Large intestine (tissue), 12 donors: ENCODE measurements around the gene TLR10. TPM values are rescaled to one million over a fixed set of nuclear protein-coding genes. Genes with fewer than 3 reads are reported as not detected.
A peak's percentile ranks its signal among the peaks of the same experiment; 100 is the strongest.

Experiments used
- DNase-seq, 2 donors: peaks; one replicate each; pipeline versions ENCODE4 v3.0.0 to v3.0.0-alpha.2; 2013
- H3K27ac ChIP-seq: one replicate; pipeline ENCODE4 v1.5.1; 2013; ENCODE audit warnings: low read length
- H3K27me3 ChIP-seq: 2 replicates; pipeline ENCODE4 v1.6.1; 2013; ENCODE audit warnings: low read length; ENCODE audit not compliant: control insufficient read depth, insufficient read depth
- H3K36me3 ChIP-seq: 2 replicates; pipeline ENCODE4 v1.6.1; 2013; ENCODE audit warnings: low read length; ENCODE audit not compliant: control insufficient read depth, insufficient read depth
- H3K4me1 ChIP-seq: one replicate; pipeline ENCODE4 v1.6.1; 2013; ENCODE audit warnings: low read length; ENCODE audit not compliant: control insufficient read depth, insufficient read depth
- H3K4me3 ChIP-seq: one replicate; pipeline ENCODE4 v1.5.1; 2013; ENCODE audit warnings: low read length
- H3K9me3 ChIP-seq: one replicate; pipeline ENCODE4 v1.6.1; 2013; ENCODE audit warnings: mild to moderate bottlenecking, low read depth, low read length, moderate library complexity; ENCODE audit not compliant: control insufficient read depth
- WGBS: methylation state at CpG from one replicate; pipeline ENCODE4 v1.1.5; 2013; ENCODE audit warnings: low lambda C conversion rate; ENCODE audit not compliant: insufficient coverage; 5-methylcytosine and 5-hydroxymethylcytosine counted together
- long read RNA-seq, 11 donors: transcript quantifications; one replicate each; lab custom pipeline, GENCODE V29; 2026
- polyA plus RNA-seq: library from polyadenylated mRNA; unstranded; fragments of 120-200 nt; gene quantifications from one replicate; pipeline ENCODE4 v1.2.1, GENCODE V29; 2013

The TLR10 gene
- polyA plus RNA-seq = 2.2 TPM
- long read RNA-seq, donor 1 = 0 reads
- long read RNA-seq, donor 2 = 0 reads
- long read RNA-seq, donor 3, partial matches to known transcripts = 0 of 1 reads
- long read RNA-seq, donor 3, other reads (novel, unspliced or antisense) = 0 of 1 reads
- long read RNA-seq, donor 4 = 0 reads
- long read RNA-seq, donor 5, partial matches to known transcripts = 0 of 1 reads
- long read RNA-seq, donor 5, other reads (novel, unspliced or antisense) = 0 of 1 reads
- long read RNA-seq, donor 6 = 0 reads
- long read RNA-seq, donor 7, partial matches to known transcripts = 0 of 1 reads
- long read RNA-seq, donor 7, other reads (novel, unspliced or antisense) = 0 of 1 reads
- long read RNA-seq, donor 8 = 0 reads
- long read RNA-seq, donor 9 = 0 reads
- long read RNA-seq, donor 10 = 0 reads
- long read RNA-seq, donor 11, partial matches to known transcripts = 0 of 1 reads
- long read RNA-seq, donor 11, other reads (novel, unspliced or antisense) = 0 of 1 reads

- H3K27me3 ChIP-seq = no peaks in the 10 kb centered on the region
- H3K9me3 ChIP-seq = no peaks in the 10 kb centered on the region
- H3K4me3 ChIP-seq = no peak within 1 kb of the TSS
- H3K27ac ChIP-seq = no peak within 1 kb of the TSS
- peak; percentile 20 to 30 for DNase-seq
- no peaks in the 10 kb centered on the region for H3K36me3 ChIP-seq
- H3K4me1 ChIP-seq = no peaks in the 10 kb centered on the region
- WGBS = 0% methylated on average over 1 of the region's 12 CpGs
Observed at GRCh38 chr4:38782452-38783108, at the start of gene TLR10. Gene TLR10, minus strand, starts transcription at chr4:38782990. Its CDS starts 7,400 bp downstream, at chr4:38775590.

GRCh38 chr4:38832206-38832605 lies 49.4 kb upstream of the TLR10 start:
- Histone ChIP-seq H3K4me1 (no peaks in the 10 kb centered on the region), H3K9me3 (peaks cover 2% of the 10 kb centered on the region), H3K36me3 (no peaks in the 10 kb centered on the region), H3K27me3 (no peaks in the 10 kb centered on the region), H3K4me3 (no peak overlapping the region), H3K27ac (no peak overlapping the region)
- no peak for DNase-seq
- no CpG with 5 or more reads among the region's 1 CpG for whole genome bisulfite sequencing

GRCh38 chr4:38831653-38832052 lies 48.9 kb upstream of the TLR10 start:
- Histone ChIP-seq H3K9me3 (no peaks in the 10 kb centered on the region), H3K4me3 (no peak overlapping the region), H3K27ac (no peak overlapping the region), H3K27me3 (no peaks in the 10 kb centered on the region), H3K36me3 (no peaks in the 10 kb centered on the region), H3K4me1 (no peaks in the 10 kb centered on the region)
- DNase-seq = no peak

GRCh38 chr4:38829237-38829636 lies 46.4 kb upstream of the TLR10 start:
- Histone ChIP-seq H3K9me3 (no peaks in the 10 kb centered on the region), H3K4me3 (no peak overlapping the region), H3K36me3 (no peaks in the 10 kb centered on the region), H3K27me3 (no peaks in the 10 kb centered on the region), H3K4me1 (no peaks in the 10 kb centered on the region), H3K27ac (no peak overlapping the region)
- 96% methylated on average over 3 of the region's 5 CpGs for WGBS
- DNase-seq = no peak

- Histone ChIP-seq H3K36me3 (no peaks in the 10 kb centered on the region), H3K9me3 (peaks cover 3% of the 10 kb centered on the region), H3K27me3 (no peaks in the 10 kb centered on the region), H3K4me3 (no peak overlapping the region), H3K4me1 (no peaks in the 10 kb centered on the region), H3K27ac (no peak overlapping the region)
- DNase-seq = no peak
- WGBS = 100% methylated on average over 1 of the region's 27 CpGs
Observed at GRCh38 chr4:38823766-38824165, 41.0 kb upstream of the TLR10 start.

GRCh38 chr4:38822748-38823303 lies 40.0 kb upstream of the TLR10 start:
- H3K27ac ChIP-seq = no peak overlapping the region
- H3K4me3 ChIP-seq = no peak overlapping the region
- peaks cover 3% of the 10 kb centered on the region for H3K9me3 ChIP-seq
- no peaks in the 10 kb centered on the region for H3K36me3 ChIP-seq
- no peaks in the 10 kb centered on the region for H3K4me1 ChIP-seq
- no peak for DNase-seq
- WGBS = 100% methylated on average over 2 of the region's 5 CpGs
- H3K27me3 ChIP-seq = no peaks in the 10 kb centered on the region

GRCh38 chr4:38821739-38822138 lies 38.9 kb upstream of the TLR10 start:
- Histone ChIP-seq H3K4me1 (no peaks in the 10 kb centered on the region), H3K9me3 (peaks cover 3% of the 10 kb centered on the region), H3K36me3 (no peaks in the 10 kb centered on the region), H3K27ac (no peak overlapping the region), H3K4me3 (no peak overlapping the region), H3K27me3 (no peaks in the 10 kb centered on the region)
- DNase-seq = no peak
- 100% methylated on average over 1 of the region's 3 CpGs for WGBS

- Histone ChIP-seq H3K9me3 (peaks cover 3% of the 10 kb centered on the region), H3K27ac (no peak overlapping the region), H3K4me3 (no peak overlapping the region), H3K4me1 (no peaks in the 10 kb centered on the region), H3K36me3 (no peaks in the 10 kb centered on the region), H3K27me3 (no peaks in the 10 kb centered on the region)
- no peak for DNase-seq
- WGBS = 100% methylated on average over 2 of the region's 4 CpGs
Observed at GRCh38 chr4:38820329-38821061, 37.7 kb upstream of the TLR10 start.

- Histone ChIP-seq H3K36me3 (no peaks in the 10 kb centered on the region), H3K27me3 (no peaks in the 10 kb centered on the region), H3K4me1 (no peaks in the 10 kb centered on the region), H3K27ac (no peak overlapping the region), H3K4me3 (no peak overlapping the region), H3K9me3 (peaks cover 5% of the 10 kb centered on the region)
- DNase-seq = no peak
- WGBS = 93% methylated on average over 2 of the region's 3 CpGs
Observed at GRCh38 chr4:38819569-38819968, 36.8 kb upstream of the TLR10 start.

- no peaks in the 10 kb centered on the region for H3K27me3 ChIP-seq
- H3K27ac ChIP-seq = no peak overlapping the region
- H3K36me3 ChIP-seq = no peaks in the 10 kb centered on the region
- no peak overlapping the region for H3K4me3 ChIP-seq
- no peak for DNase-seq
- WGBS = no CpG with 5 or more reads among the region's 5 CpGs
- H3K9me3 ChIP-seq = peaks cover 2% of the 10 kb centered on the region
- H3K4me1 ChIP-seq = no peaks in the 10 kb centered on the region
Observed at GRCh38 chr4:38818441-38818976, 35.7 kb upstream of the TLR10 start.
